Measurements from ENCODE around the gene CEP170.

- no peak for TF ChIP-seq EZH2 (IDR thresholded peaks at IDR 0.05)
- no peak for TF ChIP-seq POLR2AphosphoS5 (IDR thresholded peaks at IDR 0.05; ENCODE audit: borderline replicate concordance, low read depth, low read length)
- no peak for TF ChIP-seq FOXP2 (optimal IDR thresholded peaks at IDR 0.05; ENCODE audit: control extremely low read depth, extremely low read length, insufficient read depth)
These were observed 37.0 kb downstream of the CEP170 start for GRCh38 chr1:243218059-243218458.
